HG03103 (cell line): ENCODE results near the gene MPPED1.

Source experiments
- ATAC-seq: cut with Tn5 transposase; IDR thresholded peaks from one replicate; pipeline ENCODE4 v1.9.1; 2021; ENCODE audit warnings: low read depth; ENCODE audit not compliant: unreplicated experiment

Gene MPPED1

DNA sequence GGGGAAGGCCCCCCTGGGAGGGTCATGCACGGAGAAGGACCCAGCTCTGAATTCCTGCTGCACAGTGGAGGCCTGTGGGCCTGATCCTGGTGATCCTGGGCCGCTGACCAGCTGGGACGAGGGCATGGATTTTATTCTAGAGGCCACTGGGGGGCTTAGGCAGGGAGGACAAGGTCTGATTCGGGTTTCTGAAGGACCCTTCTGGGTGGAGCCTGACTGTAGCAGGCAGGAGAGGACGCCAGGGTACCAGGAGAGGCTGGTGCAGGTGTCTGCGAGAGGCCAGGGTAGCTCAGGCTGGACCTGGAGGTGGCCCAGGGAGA lies 31.3 kb downstream of the MPPED1 start:
- ATAC-seq = no peak

DNA sequence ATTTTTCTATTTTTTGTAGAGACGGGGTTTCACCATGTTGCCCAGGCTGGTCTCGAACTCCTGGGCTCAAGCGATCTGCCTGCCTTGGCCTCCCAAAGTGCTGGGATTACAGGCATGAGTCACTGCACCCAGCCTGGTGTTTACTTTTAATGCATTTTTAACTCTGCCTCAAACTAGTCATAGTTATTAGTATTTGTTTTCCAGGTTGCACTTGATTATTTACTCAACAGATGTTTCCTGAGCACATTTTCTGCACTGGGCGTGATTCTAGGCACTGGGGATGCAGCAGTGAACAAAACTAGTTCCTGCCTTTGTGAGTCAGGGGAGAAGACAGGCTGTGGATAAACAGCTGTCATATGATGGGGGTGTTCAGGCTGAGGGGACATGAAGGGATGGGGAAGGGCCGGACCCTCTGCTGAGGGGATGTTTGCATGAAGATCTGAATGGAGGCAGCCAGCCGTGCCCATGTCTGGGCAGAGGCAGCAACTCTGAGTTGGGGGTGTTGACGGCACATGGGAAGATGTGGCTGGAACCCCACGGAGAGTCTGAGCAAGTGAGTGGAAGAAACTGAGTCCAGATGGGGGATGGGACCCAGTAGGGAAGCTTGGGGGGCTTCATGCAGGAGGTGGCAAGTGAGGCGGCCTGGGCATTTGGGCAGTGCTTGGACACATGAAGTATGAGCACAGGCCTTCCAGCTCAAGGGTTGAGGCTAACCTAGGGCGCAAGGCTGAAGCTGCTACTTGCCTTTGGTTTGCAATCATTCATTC lies 34.4 kb downstream of the MPPED1 start:
- ATAC-seq = no peak

DNA sequence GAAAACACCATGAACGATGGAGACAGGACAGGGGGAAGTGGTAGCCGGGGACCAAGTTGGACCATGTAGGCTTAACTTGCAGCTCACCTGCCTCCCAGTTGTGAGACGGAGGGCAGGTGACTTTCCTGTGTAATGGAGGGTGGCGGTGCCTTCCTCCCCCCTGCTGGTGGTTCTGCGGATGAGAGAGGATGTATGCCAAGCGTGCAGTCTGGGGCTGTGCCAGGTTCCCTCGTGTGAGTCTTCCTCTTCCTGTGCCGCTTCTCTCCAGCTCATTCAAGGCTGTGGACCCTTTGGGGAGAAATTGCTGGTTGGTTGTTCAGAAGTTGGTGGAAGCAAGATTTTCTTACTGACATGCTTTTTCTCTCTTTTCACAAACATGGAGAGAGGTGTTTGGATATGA lies 35.1 kb downstream of the MPPED1 start:
- ATAC-seq = no peak

DNA sequence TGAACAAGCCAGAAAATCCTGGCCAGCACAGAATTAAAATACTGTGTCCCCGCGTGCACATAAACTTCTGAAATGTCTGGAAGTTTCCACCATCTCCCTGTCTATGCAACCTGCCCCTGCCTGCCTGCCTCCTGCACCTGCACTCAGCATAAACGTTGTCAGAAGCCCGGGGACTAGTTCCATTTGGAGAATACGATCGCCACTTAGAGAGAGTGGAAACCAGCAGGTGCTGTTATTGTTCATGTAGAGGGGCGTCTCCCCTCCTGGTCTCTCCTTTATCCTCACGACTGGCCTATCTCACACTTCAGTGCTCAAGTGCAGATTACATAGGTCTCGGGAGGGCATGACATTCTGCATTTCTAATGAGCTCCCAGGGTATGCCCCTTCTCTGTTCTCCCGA lies 35.6 kb downstream of the MPPED1 start:
- no peak for ATAC-seq

DNA sequence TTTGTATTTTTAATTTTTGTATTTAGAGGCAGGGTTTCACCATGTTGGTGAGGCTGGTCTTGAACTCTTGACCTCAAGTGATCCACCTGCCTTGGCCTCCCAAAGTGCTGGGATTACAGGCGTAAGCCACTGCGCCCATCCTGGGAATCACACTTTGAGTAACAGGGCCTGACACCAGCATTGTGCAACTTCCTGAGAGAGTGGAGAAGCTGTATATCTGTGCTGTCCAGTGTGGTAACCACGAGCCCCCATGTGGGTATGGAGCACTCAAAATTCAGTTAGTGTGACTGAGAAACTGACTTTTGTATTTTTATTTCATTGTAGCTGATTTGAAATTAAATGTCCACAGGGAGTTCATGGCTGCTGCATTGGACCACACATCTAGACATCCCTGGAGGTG lies 36.2 kb downstream of the MPPED1 start:
- no peak for ATAC-seq

DNA sequence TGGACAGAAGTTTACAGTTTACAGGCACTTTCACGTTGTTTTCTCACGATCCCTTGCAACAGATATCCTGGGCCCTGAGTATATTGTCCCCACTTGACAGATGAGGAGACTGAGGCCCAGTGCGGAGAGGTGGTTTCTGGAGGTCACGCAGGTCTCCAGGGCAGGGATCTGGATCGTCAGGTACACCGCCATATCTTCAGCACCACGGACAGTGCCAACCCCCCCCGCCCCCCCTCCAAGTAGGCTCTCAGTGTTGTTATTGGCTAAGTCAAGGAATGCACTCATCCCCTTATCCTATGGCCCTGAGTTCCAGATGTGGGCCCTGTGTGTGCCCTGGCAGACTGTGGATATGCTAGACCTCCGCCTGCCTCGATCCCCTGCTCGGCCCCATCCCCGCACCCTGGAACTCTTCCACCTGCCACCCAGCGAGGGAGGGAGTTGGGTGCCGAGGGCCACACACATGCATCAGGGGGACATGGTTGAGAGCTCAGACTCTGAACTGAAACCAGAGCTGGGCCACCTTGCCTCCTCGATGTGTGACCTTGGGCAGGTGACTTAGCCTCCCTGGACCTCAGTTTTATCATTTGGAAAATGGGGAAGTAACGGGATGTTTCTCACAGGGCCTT lies 37.5 kb downstream of the MPPED1 start:
- no peak for ATAC-seq

DNA sequence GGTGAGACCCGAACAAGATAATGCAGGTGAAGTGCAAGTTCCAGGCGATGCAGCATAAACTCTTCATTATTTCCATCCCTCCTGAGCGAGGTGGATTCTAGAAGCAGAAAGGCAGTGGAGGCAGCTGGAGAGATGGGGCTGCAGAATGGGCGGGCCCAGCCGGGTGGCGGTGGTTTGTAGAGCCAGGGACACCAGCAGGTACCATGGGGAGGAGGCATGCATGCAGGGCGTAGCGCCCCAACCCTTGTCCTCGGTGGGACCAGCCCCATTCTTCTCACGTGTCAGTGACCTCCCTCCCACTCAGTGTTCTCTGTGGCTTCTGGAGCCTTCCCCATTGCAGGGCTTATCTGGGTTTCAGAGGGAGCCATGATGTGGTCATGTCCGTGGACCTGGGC lies 38.0 kb downstream of the MPPED1 start:
- ATAC-seq = no peak

DNA sequence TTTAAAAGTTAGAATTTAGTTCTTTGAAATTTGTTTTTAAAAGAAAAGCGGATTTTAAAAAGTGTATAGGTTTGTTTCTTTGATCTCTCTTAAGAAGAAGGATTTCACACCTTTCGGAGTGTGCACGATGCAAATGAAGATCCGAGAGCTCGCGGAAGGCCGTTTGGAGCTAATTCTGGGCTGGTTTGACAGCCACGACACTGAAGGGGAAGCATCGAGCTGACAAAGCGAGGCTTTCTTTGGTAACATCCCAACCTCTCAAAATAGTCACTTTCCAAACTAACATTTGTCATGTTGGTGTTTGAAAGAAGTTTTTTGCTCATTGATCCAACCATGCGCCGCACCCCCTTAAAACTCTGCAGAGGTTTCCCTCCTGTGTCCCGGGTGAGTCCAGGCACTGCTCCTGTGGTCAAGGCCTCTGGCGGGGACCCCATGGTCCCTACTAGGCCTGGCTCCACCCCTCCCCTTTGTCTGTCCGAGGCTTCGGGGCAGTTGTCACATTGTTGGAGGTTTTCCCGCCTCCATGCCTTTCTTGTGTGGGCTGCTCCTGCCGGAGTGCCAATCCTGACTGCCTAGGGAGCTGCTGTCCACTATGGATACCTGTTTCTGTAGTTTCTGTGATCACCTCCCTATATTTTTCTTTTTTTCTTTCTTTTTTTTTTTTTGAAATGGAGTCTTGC lies 39.7 kb downstream of the MPPED1 start:
- ATAC-seq = no peak

DNA sequence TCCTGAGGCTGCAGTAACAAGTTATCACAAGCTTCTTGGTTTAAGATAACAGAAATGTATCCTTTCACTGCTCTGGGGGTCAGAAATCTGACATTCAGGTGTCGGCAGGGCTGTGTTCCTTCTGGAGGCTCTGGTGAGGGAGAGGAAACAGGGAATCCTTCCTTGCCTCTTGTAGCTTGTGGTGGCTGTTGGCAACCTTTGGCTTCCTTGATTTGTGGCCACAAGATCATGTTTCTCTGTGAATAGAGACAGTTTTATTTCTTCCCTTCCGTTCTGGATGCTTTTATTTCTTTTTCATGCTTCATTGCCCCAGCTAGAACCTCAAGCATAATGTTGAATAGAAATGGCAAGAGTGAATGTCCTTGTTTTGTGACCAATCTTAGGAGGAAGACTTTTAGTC lies 44.0 kb downstream of the MPPED1 start:
- no peak for ATAC-seq

DNA sequence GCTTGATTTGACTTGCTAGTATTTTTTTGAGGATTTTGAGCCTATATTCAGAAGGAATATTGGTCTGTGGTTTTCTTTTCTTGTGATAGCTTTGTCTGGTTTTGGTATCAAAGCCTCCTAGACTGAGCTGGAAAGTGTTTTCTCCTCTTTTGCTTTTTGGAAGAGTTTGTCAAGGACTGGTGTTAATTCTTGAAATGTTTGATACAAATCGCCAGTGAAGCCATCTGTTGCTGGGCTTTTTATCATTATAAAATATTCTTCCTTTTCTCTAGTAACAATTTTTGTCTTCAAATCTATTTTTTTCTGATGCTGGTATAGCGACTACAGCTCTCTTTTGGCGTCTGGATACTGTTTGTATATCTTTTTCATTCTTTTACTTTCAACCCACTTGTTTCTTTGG lies 45.2 kb downstream of the MPPED1 start:
- no peak for ATAC-seq

DNA sequence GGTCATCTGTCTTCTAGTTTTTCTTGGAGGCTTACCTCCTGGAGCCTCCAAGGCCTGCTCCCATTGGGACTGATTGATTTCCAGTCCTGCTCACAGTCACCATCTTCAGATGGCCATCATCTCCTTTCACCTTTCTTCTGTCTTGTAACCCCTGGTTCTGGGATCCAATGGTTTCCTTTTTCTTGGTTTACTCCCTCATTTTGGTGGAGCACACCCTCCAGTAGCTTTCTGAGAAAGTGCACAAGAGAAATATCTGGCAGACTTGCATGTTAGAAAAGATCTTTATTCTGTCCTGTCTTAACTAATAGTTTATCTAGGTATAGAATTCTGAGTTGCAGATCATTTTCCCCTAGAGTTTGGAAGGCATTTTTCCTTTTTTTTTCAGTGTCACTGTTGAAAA lies 50.9 kb downstream of the MPPED1 start:
- ATAC-seq = no peak

DNA sequence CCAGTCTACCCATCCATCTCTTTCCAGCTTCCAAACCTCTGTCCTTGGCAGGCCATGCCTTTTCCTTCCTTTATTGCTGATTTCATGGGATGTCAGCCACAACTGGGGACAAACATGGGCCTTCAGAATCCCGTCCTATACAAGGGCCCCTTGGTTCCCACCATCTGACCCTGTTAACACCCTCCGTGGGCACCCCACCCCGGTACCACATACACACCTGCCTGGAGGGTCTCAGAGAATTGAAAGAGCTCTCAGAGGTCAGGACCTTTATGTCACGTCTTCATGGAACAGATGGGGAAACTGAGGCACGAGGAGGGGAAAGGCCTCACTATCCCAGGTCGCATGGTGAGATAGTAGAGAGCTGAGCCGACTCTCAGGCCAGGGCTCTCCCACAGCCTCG lies 53.0 kb downstream of the MPPED1 start:
- ATAC-seq = no peak

DNA sequence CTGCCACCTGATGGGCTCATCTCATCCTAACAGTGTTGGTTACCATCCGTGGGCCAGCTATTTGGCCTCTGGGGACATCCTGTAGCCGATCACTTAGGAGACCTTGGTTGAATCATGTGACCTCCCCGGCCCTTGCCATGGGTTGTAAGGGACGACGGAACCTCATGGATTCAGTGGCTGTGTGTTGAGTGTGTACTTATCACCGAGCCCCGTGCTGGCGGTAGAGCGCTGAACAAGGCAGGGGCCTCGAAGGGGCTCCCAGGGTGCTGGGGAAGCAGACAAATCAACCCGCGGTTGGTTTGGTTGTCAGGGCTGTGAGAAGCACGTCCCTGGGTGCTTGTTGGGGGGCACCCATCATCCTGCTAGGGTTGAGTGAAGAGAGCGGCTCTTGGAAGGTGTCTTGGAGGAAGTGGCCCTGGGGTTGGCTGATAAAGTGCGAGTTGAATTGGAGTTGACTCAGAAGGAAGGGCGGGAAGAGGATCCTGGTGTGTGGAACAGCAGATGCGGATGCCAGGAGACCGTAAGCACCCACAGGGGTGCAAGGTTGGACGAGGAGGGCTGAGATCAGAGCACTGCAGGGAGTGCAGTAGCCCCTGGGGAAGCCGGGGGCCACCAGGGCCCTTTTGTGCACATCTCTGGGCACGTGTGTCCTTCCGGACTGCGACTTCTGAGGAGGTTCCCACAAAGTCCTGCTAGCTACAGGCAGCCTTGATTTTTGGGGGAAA lies 53.6 kb downstream of the MPPED1 start:
- no peak for ATAC-seq

DNA sequence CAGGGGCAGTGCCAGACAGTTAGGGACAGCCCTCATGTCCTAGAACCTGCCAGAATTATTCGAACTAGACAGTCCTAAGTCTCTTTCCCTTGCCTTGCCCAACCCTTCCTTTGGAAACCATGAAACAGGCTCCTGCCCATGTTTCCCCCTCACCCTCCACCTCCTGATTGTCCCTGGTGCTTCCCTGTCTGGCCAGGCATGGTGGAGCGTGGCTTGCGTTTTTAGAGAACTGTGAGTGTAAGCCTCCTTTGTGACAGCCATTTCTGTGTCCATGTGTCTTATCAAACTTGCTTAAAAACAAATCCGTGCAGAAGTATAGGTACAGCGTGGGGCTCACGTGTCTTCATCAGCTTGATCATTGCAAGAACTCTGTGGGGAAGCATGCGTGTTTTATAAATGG lies 54.9 kb downstream of the MPPED1 start:
- no peak for ATAC-seq

DNA sequence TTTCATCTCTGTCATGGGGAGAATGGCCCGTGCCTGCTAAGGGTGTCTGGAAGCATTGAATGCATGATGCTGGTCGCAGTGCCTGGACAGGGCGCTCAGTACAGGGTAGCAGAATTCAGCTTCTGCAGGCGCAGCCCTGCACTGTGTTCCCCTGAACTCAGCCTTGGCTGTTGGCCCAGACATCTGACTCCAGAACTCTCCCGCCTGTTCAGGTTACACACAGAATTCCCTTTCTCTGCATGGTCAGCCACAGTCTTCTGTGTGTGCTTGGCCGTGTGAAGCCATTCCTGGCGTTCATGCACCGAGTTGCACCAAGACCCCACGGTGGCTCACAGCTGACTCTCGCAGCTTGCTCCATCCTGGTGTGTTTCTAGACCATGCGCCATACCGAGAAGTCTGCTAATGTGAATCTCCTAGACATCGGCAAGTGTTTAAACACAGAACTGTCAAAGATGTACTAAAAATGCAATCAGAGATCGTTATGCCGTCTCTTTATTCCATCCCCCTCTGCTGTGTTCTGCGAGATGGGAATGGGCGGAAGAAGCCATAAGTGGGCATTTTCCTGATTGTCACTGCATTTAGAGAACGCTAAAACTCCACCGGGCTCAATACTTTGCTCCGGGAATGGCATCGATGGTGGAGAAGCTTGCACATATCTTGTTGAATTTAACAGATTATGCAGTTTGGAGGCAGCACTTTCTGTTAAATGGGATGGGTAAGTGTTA lies 55.6 kb downstream of the MPPED1 start:
- ATAC-seq = no peak

DNA sequence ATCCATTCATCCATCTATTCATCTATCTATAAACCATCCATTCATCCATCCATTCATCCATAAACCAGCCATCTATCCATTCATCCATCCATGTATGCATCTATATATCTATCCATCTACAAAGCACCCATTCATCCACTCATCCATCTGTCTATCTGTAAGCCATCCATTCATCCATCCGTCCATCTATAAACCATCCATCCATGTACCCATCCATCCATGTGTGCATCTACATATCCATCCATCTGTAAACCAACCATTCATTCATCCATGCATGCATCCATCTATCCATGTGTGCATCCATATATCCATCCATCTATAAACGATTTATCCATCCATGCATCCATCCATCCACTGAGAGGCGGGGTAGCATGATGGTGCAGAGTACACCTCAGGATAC lies 58.4 kb downstream of the MPPED1 start:
- ATAC-seq = no peak

DNA sequence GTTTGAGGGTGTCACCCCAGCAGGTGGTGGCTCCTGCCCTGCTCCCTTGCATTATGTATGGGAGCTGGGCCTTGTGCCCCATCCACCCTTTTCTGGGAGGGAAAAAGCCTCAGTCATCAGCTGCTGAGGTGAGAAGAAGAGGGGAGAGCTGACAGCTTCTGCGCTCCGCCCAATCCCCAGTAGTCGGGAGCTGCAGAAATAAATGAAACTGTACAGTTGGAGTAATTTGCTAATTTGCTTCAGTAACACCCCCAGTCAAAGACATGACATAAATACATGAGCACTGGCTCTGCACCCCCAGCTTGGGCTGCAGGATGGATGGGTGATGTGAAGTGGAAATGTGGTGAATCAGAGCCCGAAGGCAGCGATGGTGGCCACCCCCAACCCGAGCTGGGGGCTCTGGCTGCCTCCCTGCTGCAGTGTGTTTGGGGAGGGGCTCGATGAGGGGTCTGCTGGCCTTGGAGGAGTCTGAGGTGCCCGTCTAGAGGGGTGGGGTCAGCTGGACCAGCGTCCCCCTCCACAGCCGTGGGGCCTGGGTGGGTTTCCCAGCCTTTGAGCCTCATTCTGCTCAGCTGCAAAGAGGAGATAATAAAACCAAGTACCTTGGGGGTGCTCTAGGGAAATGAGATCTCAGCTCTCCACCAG lies 59.2 kb downstream of the MPPED1 start:
- no peak for ATAC-seq

DNA sequence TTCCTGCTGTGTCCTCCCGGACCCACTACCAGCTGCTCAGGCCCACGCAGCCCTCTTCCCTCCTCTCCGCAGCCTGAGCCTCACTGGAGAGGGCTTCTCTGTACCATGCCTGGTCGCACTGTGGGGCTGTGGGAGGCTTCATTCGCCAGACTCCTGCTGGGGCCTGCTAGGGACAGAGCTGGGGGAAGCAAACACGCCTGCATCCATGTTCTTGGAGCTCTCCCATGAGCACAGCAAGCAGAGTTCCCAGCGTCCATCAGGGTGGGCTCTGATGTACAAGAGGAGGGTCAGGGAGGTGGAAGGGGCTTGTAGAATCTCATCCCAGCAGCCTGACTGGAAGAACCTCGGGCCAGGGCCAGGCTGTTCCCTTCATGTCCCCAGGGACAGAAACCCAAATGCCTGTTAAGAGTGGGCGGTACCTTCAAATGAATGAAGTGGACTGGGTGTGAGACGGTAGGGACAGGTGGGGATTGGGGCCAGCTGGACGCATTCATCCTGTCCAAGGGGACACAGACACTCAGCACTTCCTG lies 59.9 kb downstream of the MPPED1 start:
- ATAC-seq = no peak

DNA sequence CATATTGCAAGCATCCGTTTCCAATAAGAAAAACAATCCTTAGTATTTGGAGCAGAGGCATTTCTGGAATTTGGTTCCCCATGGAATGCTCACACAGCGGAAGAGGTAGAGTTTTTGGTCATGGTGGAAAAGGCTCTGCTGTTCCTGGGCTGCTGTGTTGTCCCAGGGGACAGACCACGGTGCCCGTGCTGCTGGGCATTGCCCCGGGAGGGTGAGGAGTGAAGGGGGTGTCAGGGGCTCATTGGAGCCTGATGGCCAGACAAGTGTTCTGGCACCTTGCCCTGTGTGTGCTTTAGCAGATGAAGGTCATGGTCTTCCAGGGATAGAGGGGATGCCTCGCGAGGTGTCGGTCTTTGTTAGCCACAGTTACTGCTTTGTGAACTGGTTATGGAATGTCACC lies 61.2 kb downstream of the MPPED1 start:
- no peak for ATAC-seq

DNA sequence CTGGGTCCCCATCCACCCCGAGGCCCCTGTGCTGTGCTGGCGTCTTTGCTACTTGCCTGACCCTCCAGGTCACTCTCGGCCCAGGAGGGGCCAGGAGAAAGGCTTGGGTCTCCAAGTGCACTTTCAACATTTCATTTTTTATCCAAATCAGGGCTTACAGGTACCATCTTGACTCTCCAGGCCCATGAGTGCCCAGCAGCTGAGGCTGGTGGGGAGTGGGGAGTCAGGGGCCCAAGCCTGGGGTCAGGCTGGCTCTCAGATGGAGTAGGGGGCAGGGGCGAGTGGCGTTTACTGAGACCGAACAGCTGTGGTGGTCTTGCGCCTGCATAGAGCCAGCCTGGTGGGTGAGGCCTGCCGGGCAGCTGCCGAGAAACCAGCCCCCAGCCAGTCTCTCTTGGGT lies 61.6 kb downstream of the MPPED1 start:
- ATAC-seq = no peak
